Panc1 (cell line): Measurements from ENCODE around the gene SYPL2. TPM values are rescaled to one million over a fixed set of nuclear protein-coding genes. Genes with fewer than 3 reads are reported as not detected.

Source experiments
- ATAC-seq: fragments of 200-7000 bp; cut with Tn5 transposase; 2 replicates; pipeline ENCODE4 v1.9.1; 2020; ENCODE audit warnings: mild to moderate bottlenecking, moderate library complexity
- BruUV-seq: library from RNA; stranded (reverse); fragments of 400-500 nt; replicated peaks from 2 replicates; lab custom pipeline; 2021; lab: Mats Ljungman, UMichigan
- CTCF ChIA-PET: fragments of 300-600 bp; sonication (Branson Sonifier 250); formaldehyde crosslinking; loops from one replicate; lab custom pipeline; 2022; ENCODE audit warnings: antibody characterized with exemption; lab: Charles Lee
- POLR2A ChIA-PET: fragments of 300-600 bp; sonication (Branson Sonifier 250); formaldehyde crosslinking; loops from one replicate; lab custom pipeline; 2022; ENCODE audit warnings: antibody characterized with exemption; lab: Charles Lee
- DNase-seq: peaks from one replicate; pipeline ENCODE4 v3.0.0-alpha.2; 2010; ENCODE audit warnings: low read depth, low spot score
- H3K27ac ChIP-seq: 2 replicates; pipeline ENCODE4 v1.5.1; 2011; ENCODE audit warnings: mild to moderate bottlenecking, low read length, inconsistent platforms
- H3K27me3 ChIP-seq: fragments of 200-500 bp; sonication (Bioruptor generic); 2 replicates; pipeline ENCODE4 v1.6.0; 2014; ENCODE audit warnings: low read length, inconsistent platforms; ENCODE audit not compliant: control insufficient read depth, insufficient read depth
- H3K36me3 ChIP-seq: fragments of 200-500 bp; sonication (Bioruptor generic); 2 replicates; pipeline ENCODE4 v1.5.1; 2014; ENCODE audit warnings: inconsistent platforms, mild to moderate bottlenecking, low read length, moderate library complexity; ENCODE audit not compliant: control insufficient read depth, insufficient read depth
- H3K4me1 ChIP-seq: 2 replicates; pipeline ENCODE4 v1.5.1; 2011; ENCODE audit warnings: inconsistent platforms, mild to moderate bottlenecking, low read length, moderate library complexity; ENCODE audit not compliant: control insufficient read depth, insufficient read depth
- H3K4me3 ChIP-seq, 2 experiments: 2 replicates each; pipeline ENCODE4 v1.5.1; 2011 to 2012; ENCODE audit warnings: low read depth in 2 of 2, low read length in 2 of 2, mild to moderate bottlenecking in 2 of 2, inconsistent platforms in 1 of 2, moderate library complexity in 1 of 2
- H3K9me3 ChIP-seq: fragments of 200-500 bp; sonication (Bioruptor generic); 2 replicates; pipeline ENCODE4 v1.5.1; 2014; ENCODE audit warnings: low read depth, mild to moderate bottlenecking, inconsistent platforms, low read length, moderate library complexity; ENCODE audit not compliant: control insufficient read depth, insufficient read depth
- CTCF ChIP-seq: fragments of 450-650 bp; IDR thresholded peaks from 2 replicates; pipeline ENCODE4 v1.5.1; 2017; ENCODE audit warnings: mild to moderate bottlenecking
- POLR2AphosphoS5 ChIP-seq: IDR thresholded peaks from 2 replicates; pipeline ENCODE4 v1.6.1; 2012; ENCODE audit warnings: mild to moderate bottlenecking, low read depth, low read length, moderate library complexity
- SIN3A ChIP-seq: IDR thresholded peaks from 2 replicates; pipeline ENCODE4 v1.6.1; 2012; ENCODE audit warnings: low read depth, mild to moderate bottlenecking, low read length, moderate library complexity, borderline replicate concordance; ENCODE audit not compliant: insufficient read depth
- TCF7L2 ChIP-seq: IDR thresholded peaks from 2 replicates; pipeline ENCODE4 v1.6.1; 2011; ENCODE audit warnings: mild to moderate bottlenecking, low read depth, low read length, inconsistent platforms
- in situ Hi-C: cut with HindIII; loops from 2 replicates; pipeline ENCODE4 v1.10.0; 2016; ENCODE audit warnings: low sequenced_read_pairs, low pct_unique_long_range_greater_than_20kb
- intact Hi-C: fragments of 100-400 bp; cut with micrococcal nuclease; formaldehyde crosslinking; loops from one replicate; pipeline ENCODE4 v1.10.0; 2022; ENCODE audit not compliant: unreplicated experiment
- total RNA-seq: library from RNA; stranded (reverse); gene quantifications from one replicate; pipeline ENCODE4 v1.2.1, GENCODE V29; 2021; ENCODE audit not compliant: unreplicated experiment
- TF ChIP-seq, protein P1 (sequence below), 2 experiments: IDR thresholded peaks; 2 replicates each; pipeline ENCODE4 v1.6.1; 2011 to 2012; ENCODE audit warnings: low read depth in 2 of 2, control low read depth in 1 of 2, low read length in 1 of 2, mild to moderate bottlenecking in 1 of 2, moderate library complexity in 1 of 2; ENCODE audit not compliant: insufficient read depth in 1 of 2

SYPL2 gene
- total RNA-seq, 1 experiment from 2014 or later: 0.74 TPM

- H3K27ac ChIP-seq: no peak overlapping the region
- no peak overlapping the region for H3K4me3 ChIP-seq
- CTCF ChIA-PET: interaction anchor here (0.7 kb wide), 1 partner anchor 64 kb away, joined by 13 read pairs; no protein-coding TSS in a partner anchor
- H3K36me3 ChIP-seq: no peaks in the 10 kb centered on the region
- no peaks in the 10 kb centered on the region for H3K9me3 ChIP-seq
- in situ Hi-C loops (no loop called here), intact Hi-C loops (no loop called here)
- H3K27me3 ChIP-seq: peaks cover 13% of the 10 kb centered on the region
- H3K4me1 ChIP-seq: no peaks in the 10 kb centered on the region
- DNase-seq: no peak
- TF ChIP-seq, protein P1, sequence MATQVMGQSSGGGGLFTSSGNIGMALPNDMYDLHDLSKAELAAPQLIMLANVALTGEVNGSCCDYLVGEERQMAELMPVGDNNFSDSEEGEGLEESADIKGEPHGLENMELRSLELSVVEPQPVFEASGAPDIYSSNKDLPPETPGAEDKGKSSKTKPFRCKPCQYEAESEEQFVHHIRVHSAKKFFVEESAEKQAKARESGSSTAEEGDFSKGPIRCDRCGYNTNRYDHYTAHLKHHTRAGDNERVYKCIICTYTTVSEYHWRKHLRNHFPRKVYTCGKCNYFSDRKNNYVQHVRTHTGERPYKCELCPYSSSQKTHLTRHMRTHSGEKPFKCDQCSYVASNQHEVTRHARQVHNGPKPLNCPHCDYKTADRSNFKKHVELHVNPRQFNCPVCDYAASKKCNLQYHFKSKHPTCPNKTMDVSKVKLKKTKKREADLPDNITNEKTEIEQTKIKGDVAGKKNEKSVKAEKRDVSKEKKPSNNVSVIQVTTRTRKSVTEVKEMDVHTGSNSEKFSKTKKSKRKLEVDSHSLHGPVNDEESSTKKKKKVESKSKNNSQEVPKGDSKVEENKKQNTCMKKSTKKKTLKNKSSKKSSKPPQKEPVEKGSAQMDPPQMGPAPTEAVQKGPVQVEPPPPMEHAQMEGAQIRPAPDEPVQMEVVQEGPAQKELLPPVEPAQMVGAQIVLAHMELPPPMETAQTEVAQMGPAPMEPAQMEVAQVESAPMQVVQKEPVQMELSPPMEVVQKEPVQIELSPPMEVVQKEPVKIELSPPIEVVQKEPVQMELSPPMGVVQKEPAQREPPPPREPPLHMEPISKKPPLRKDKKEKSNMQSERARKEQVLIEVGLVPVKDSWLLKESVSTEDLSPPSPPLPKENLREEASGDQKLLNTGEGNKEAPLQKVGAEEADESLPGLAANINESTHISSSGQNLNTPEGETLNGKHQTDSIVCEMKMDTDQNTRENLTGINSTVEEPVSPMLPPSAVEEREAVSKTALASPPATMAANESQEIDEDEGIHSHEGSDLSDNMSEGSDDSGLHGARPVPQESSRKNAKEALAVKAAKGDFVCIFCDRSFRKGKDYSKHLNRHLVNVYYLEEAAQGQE (IDR thresholded peaks at IDR 0.05; ENCODE audit: insufficient read depth in 1 of 2, low read depth in 2 of 2, low read length in 1 of 2): no peak
- TF ChIP-seq POLR2AphosphoS5 (no peak), SIN3A (no peak), TCF7L2 (no peak), CTCF (no peak)
- BruUV-seq: no TSS peak
- POLR2A ChIA-PET: no interaction called here
- no peak for ATAC-seq
Measured at GRCh38 chr1:109468903-109469302, 2.6 kb downstream of the SYPL2 start.

DNA sequence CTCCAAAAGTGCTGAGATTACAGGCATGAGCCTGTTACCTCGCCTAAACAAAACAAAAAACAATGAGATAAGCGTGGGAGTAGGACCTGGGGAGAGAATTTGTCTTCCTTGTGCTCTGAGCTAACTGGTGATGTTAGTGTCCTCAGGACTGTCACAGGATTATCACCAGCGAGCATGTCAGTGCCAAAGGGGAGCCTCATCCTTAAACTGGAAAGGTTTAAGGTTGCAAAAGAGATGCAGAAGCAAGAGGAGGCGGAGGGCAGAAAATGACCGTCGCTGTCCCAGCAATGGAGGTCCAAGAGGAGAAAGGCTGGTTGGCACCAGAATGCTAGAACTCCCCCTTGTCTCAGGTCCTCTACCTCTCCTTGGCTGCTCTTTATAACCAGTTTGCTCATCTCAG lies 3.9 kb downstream of the SYPL2 start:
- intact Hi-C loops: no loop called here
- CTCF ChIA-PET: interaction anchor here (0.7 kb wide), 1 partner anchor 60 kb away, joined by 13 read pairs; no protein-coding TSS in a partner anchor

More for the DNA sequence above, 3.9 kb downstream of the SYPL2 start:
- Histone ChIP-seq H3K4me3 (no peak overlapping the region), H3K27ac (no peak overlapping the region), H3K4me1 (no peaks in the 10 kb centered on the region), H3K36me3 (no peaks in the 10 kb centered on the region), H3K9me3 (no peaks in the 10 kb centered on the region), H3K27me3 (peaks cover 5% of the 10 kb centered on the region)
- POLR2A ChIA-PET: interaction anchor here (0.5 to 0.6 kb wide), 2 partner anchors 27 to 370 kb away, joined by 3 read pairs; no protein-coding TSS in a partner anchor
- in situ Hi-C loops: no loop called here
- no peak for ATAC-seq
- BruUV-seq: no TSS peak
- TF ChIP-seq CTCF (no peak), POLR2AphosphoS5 (no peak), SIN3A (no peak), TCF7L2 (no peak)
- TF ChIP-seq, protein P1 (IDR thresholded peaks at IDR 0.05; ENCODE audit: insufficient read depth in 1 of 2, low read depth in 2 of 2, low read length in 1 of 2): no peak
- no peak for DNase-seq
